Measurements from ENCODE around the gene ANAPC2. TPM values are rescaled to one million over a fixed set of nuclear protein-coding genes. Genes with fewer than 3 reads are reported as not detected.

The ANAPC2 gene
- total RNA-seq, 4 donors from 2014 or later = 18.7 to 28.7 (median 25.1) TPM

DNA sequence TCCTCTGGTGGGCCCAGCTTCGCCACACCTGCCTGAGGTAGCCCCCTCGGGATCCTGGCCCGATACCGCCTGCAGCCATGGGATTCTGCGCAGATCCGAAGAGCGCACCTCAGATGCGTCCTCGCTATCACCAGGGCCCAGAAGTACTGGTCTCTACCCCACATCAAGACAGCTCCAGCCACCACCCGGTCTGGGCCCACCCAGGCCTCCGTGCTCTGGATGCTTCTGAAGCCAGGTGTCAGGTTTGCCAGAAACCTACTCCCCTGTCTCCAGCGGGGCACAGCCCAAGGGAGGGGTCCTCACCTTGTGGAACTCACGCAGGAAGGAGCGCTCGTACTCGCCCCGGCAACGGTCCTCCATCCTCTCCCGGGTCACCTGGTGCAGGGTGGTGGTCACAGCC is 2.4 kb downstream of the ANAPC2 start:
- 95% methylated on average over 7 of the region's 19 CpGs for WGBS
- no peak for DNase-seq (ENCODE audit: extremely low spot score)
- Histone ChIP-seq H3K9me3 (no peaks in the 10 kb centered on the region), H3K27ac (replicated peaks in 1 of 4) (no peak overlapping the region), H3K4me1 (peaks cover 39 to 62% (median 50%) of the 10 kb centered on the region in 4 donors), H3K4me3 (no peak overlapping the region), H3K27me3 (no peaks in the 10 kb centered on the region), H3K36me3 (peaks cover 52 to 76% (median 69%) of the 10 kb centered on the region in 4 donors)
- TF ChIP-seq EP300 (IDR thresholded peaks at IDR 0.05) (no peak), POLR2AphosphoS5 (IDR thresholded peaks at IDR 0.05) (no peak), POLR2A (IDR thresholded peaks at IDR 0.05; ENCODE audit: low read depth) (no peak)
- TF ChIP-seq, protein P1, sequence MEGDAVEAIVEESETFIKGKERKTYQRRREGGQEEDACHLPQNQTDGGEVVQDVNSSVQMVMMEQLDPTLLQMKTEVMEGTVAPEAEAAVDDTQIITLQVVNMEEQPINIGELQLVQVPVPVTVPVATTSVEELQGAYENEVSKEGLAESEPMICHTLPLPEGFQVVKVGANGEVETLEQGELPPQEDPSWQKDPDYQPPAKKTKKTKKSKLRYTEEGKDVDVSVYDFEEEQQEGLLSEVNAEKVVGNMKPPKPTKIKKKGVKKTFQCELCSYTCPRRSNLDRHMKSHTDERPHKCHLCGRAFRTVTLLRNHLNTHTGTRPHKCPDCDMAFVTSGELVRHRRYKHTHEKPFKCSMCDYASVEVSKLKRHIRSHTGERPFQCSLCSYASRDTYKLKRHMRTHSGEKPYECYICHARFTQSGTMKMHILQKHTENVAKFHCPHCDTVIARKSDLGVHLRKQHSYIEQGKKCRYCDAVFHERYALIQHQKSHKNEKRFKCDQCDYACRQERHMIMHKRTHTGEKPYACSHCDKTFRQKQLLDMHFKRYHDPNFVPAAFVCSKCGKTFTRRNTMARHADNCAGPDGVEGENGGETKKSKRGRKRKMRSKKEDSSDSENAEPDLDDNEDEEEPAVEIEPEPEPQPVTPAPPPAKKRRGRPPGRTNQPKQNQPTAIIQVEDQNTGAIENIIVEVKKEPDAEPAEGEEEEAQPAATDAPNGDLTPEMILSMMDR (IDR thresholded peaks at IDR 0.05) = no peak
- intact Hi-C loops (cut with DNase I) = loop anchor here (5.0 kb wide), 1 partner anchor 36 kb away; the partner anchor contains the start of gene RNF208

DNA sequence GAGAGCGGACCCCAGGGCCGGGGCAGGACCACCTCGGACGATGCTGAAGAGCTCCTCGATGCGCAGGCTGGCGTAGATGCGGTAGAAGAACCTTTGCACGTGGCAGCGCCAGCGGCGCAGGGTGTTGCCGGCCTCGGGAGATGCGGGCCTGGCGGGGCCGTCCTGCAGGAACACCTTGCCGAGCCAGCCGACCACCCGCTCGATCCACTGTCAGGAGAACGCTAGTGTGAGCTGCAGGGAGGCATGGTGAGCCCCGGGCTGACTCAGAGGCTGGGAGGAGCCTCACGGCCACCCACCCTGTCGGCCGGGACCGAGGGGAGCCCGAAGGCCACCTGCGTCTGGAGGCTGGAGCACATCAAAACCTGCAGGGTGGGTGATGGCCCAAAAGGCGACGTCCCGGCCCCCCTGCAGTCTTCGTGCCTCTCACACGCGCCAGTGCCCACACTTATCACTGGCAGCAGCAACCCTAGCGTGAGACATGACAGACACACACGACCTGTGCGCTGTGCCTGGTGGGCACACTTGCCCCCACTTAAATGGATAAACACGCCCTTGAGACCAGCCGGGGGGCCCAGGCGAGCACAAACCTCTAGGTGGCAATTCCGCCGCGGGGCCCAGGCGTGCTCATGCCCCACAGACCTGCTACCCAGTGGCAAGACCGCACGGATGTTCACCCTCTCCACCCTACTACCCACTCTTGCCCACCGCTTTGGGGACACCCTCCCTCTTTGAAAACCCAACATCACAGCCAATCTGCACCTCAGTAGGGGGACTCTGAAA is 3.3 kb downstream of the ANAPC2 start:
- Histone ChIP-seq H3K4me3 (no peak overlapping the region), H3K27me3 (no peaks in the 10 kb centered on the region), H3K36me3 (peaks cover 53 to 76% (median 69%) of the 10 kb centered on the region in 4 donors), H3K27ac (replicated peaks in 1 of 4) (no peak overlapping the region), H3K4me1 (peaks cover 30 to 53% (median 42%) of the 10 kb centered on the region in 4 donors), H3K9me3 (no peaks in the 10 kb centered on the region)
- intact Hi-C loops (cut with DNase I) = loop anchor here (5.0 kb wide), 1 partner anchor 37 kb away; the partner anchor contains the start of gene RNF208
- no peak for DNase-seq (ENCODE audit: extremely low spot score)
- TF ChIP-seq, protein P1 (IDR thresholded peaks at IDR 0.05) = no peak
- no peak for TF ChIP-seq EP300 (IDR thresholded peaks at IDR 0.05)
- no peak for TF ChIP-seq POLR2AphosphoS5 (IDR thresholded peaks at IDR 0.05)
- no peak for TF ChIP-seq POLR2A (IDR thresholded peaks at IDR 0.05; ENCODE audit: low read depth)
- 90% methylated on average over 22 of the region's 48 CpGs for WGBS

DNA sequence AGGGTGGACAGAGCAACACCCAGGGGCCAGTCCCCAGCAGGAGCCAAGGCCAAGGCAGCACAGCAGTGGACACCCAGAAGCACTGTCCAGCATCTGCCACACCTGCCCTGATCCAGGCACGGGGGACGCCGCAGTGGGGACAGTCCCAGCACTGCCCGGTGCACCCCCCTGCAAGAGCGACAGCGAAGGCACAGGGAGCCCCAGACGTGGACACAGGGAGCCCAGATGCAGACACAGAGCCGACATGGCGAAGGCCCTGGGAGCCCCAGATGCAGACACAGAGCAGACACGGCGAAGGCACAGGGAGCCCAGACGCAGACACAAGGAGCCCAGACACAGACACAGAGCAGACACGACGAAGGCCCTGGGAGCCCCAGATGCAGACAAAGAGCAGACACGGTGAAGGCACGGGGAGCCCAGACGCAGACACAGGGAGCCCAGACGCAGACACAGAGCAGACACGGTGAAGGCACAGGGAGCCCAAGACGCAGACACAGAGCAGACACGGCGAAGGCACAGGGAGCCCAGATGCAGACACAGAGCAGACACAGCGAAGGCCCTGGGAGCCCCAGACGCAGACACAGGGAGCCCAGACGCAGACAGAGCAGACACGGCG is 4.3 kb downstream of the ANAPC2 start:
- Histone ChIP-seq H3K4me3 (no peak overlapping the region), H3K9me3 (no peaks in the 10 kb centered on the region), H3K27me3 (no peaks in the 10 kb centered on the region), H3K27ac (replicated peaks in 1 of 4) (no peak overlapping the region), H3K4me1 (peaks cover 21 to 44% (median 32%) of the 10 kb centered on the region in 4 donors), H3K36me3 (peaks cover 57 to 82% (median 74%) of the 10 kb centered on the region in 4 donors)
- WGBS = 90% methylated on average over 24 of the region's 27 CpGs
- DNase-seq (ENCODE audit: extremely low spot score) = no peak
- intact Hi-C loops (cut with DNase I) = no loop called here
- TF ChIP-seq POLR2AphosphoS5 (IDR thresholded peaks at IDR 0.05) = no peak
- no peak for TF ChIP-seq POLR2A (IDR thresholded peaks at IDR 0.05; ENCODE audit: low read depth)
- TF ChIP-seq EP300 (IDR thresholded peaks at IDR 0.05) = no peak
- TF ChIP-seq, protein P1 (IDR thresholded peaks at IDR 0.05) = no peak

GRCh38 chr9:137182836-137183235 is 5.5 kb downstream of the ANAPC2 start:
- TF ChIP-seq POLR2AphosphoS5 (IDR thresholded peaks at IDR 0.05) = no peak
- TF ChIP-seq POLR2A (IDR thresholded peaks at IDR 0.05; ENCODE audit: low read depth) = no peak
- TF ChIP-seq EP300 (IDR thresholded peaks at IDR 0.05) = no peak
- TF ChIP-seq, protein P1 (IDR thresholded peaks at IDR 0.05) = no peak
- WGBS = 83% methylated on average over 6 of the region's 17 CpGs
- Histone ChIP-seq H3K36me3 (peaks cover 57 to 94% (median 85%) of the 10 kb centered on the region in 4 donors), H3K4me1 (peaks cover 19 to 38% (median 28%) of the 10 kb centered on the region in 4 donors), H3K27ac (replicated peaks in 1 of 4) (no peak overlapping the region), H3K4me3 (no peak overlapping the region), H3K9me3 (no peaks in the 10 kb centered on the region), H3K27me3 (no peaks in the 10 kb centered on the region)
- no peak for DNase-seq (ENCODE audit: extremely low spot score)
- intact Hi-C loops (cut with DNase I) = no loop called here

Data from esophagus muscularis mucosa (tissue), 4 donors.